ENCODE measurements around the gene GTF3C2.
"Not testable (repeated sequence)": the region's sequence is repeated elsewhere in the genome, so short reads cannot be mapped to it uniquely, and the experiment has no call there.

The GTF3C2 gene

DNA sequence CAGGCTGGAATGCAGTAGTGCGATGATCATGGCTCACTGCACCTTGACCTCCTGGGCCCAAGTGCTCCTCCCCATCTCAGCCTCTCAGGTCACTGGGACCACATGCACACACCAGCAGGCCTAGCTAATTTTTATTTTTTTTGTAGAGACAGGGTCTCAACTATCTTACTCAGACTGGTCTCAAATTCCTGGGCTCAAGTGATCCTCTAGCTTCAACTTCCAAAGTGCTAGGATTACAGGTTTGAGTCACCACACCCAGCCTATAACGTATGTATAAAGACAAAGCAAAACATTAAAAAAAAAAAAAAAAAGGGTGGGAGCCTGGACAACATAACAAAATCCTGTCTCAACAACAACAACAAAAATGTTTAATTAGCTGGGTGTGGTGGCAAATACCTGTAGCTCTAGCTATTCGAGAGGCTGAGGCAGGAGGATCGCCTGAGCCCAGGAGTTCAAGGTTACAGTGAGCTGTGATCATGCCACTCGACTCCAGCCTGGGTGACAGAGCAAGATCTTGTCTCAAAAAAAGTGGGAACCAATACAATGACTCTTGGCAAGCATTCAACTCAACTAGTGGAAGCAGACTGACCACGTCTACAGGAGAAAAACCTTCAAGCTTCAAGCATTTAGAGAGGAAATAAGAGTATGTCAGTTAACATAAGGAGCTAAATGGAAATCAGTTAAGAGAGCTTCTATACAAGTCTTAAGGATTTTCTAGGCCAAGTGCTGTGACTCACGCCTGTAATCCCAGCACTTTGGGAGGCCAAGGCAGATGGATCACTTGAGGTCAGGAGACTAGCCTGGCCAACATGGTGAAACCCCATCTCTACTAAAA lies 2.6 kb downstream of the GTF3C2 start:
- DNase-seq (ENCODE audit: extremely low read depth, insufficient read length) = no peak
- TF ChIP-seq, protein P1, sequence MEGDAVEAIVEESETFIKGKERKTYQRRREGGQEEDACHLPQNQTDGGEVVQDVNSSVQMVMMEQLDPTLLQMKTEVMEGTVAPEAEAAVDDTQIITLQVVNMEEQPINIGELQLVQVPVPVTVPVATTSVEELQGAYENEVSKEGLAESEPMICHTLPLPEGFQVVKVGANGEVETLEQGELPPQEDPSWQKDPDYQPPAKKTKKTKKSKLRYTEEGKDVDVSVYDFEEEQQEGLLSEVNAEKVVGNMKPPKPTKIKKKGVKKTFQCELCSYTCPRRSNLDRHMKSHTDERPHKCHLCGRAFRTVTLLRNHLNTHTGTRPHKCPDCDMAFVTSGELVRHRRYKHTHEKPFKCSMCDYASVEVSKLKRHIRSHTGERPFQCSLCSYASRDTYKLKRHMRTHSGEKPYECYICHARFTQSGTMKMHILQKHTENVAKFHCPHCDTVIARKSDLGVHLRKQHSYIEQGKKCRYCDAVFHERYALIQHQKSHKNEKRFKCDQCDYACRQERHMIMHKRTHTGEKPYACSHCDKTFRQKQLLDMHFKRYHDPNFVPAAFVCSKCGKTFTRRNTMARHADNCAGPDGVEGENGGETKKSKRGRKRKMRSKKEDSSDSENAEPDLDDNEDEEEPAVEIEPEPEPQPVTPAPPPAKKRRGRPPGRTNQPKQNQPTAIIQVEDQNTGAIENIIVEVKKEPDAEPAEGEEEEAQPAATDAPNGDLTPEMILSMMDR (IDR thresholded peaks at IDR 0.05; ENCODE audit: insufficient read depth, low read length, poor library complexity, severe bottlenecking) = no peak
- Histone ChIP-seq H3K27me3 (replicated peaks; ENCODE audit: control insufficient read depth, insufficient read depth, low read length) (no peaks in the 10 kb centered on the region), H3K4me3 (replicated peaks; ENCODE audit: low read depth, low read length) (no peak overlapping the region), H3K36me3 (ENCODE audit: control insufficient read depth, insufficient read depth, low read length) (peaks cover 2% of the 10 kb centered on the region; the same call in 1 of the 2 replicates)

DNA sequence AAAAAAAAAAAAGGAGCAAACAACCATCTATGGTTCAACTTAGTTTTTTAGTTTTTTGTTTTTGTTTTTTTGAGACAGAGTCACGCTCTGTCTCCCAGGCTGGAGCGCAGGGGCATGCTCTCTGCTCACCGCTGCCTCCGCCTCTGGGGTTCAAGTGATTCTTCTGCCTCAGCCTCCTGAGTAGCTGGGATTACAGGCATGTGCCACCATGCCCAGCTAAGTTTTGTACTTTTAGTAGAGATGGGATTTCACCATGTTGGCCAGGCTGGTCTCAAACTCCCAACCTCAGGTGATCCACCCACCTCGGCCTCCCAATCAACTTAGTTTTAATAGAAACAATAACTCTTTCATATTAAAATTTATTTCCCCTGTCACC lies 3.2 kb downstream of the GTF3C2 start:
- not testable (repeated sequence) for DNase-seq (ENCODE audit: extremely low read depth, insufficient read length); H3K36me3 ChIP-seq (ENCODE audit: control insufficient read depth, insufficient read depth, low read length); H3K27me3 ChIP-seq (replicated peaks; ENCODE audit: control insufficient read depth, insufficient read depth, low read length); H3K4me3 ChIP-seq (replicated peaks; ENCODE audit: low read depth, low read length)

DNA sequence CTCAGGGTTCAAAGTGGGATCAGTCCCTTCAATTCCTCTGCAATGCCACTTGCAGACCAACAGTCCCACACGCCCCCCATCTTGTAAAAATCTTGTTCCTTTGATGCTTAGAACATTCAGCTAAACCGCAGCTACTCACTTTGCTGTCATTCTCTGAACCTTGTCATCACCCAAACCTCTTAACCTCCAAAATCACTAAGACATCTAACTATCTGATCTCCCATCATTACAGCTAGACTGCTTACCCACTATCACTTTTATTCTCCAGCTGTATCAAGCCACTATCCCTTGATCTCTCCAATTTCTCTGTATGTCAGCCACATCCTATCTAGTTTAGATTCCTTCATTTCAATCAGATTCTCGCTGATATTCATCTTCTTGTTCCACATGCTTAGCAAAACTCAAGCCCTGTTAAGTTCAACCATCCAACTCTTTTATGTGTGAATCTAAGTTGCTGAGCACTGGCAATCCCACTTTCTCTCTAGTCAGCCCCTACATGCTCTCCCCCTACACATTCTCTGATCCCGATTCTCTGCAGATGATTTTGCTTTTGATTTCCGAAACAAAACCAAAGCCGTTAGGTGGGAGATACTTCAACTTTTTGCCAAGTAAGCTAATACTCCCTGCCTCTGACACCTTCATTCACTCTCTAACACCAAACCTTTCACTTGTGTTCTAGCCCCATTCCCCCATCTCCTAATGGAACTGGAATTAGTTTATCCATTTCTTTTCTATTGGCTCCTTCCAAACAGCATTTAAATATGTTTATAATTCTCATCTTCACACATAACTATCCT lies 4.6 kb downstream of the GTF3C2 start:
- no peak for DNase-seq (ENCODE audit: extremely low read depth, insufficient read length)
- H3K27me3 ChIP-seq (replicated peaks; ENCODE audit: control insufficient read depth, insufficient read depth, low read length) = no peaks in the 10 kb centered on the region
- H3K36me3 ChIP-seq (ENCODE audit: control insufficient read depth, insufficient read depth, low read length) = peaks cover 2% of the 10 kb centered on the region; the same call in 1 of the 2 replicates
- no peak overlapping the region for H3K4me3 ChIP-seq (replicated peaks; ENCODE audit: low read depth, low read length)
- TF ChIP-seq, protein P1 (IDR thresholded peaks at IDR 0.05; ENCODE audit: insufficient read depth, low read length, poor library complexity, severe bottlenecking) = no peak

DNA sequence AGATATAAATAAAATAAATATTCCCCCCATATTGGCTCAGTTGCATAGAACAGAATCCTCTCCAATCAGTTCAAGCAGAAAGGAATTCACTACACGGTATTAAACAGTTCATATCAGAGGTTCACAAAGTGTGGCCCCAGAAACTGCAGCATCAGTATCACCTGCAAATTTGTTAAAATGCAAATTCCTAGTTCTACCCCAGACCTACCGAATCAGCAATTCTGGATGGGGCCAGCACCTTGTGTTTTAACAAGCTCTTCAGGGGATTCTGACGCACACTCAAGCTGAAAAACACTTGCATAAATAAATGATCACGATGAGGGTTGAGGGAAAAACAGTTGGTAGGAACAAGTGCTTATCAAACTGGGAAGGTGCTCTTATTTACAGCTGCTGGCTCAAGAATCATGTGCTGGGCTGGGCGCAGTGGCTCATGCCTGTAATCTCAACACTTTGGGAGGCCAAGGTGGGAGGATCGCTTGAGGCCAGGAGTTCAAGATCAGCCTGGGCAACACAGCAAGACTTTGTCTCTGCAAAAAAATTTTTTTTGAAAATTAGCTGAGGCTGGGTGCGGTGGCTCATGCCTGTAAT lies 6.4 kb downstream of the GTF3C2 start:
- Histone ChIP-seq H3K27me3 (replicated peaks; ENCODE audit: control insufficient read depth, insufficient read depth, low read length) (no peaks in the 10 kb centered on the region), H3K36me3 (ENCODE audit: control insufficient read depth, insufficient read depth, low read length) (peaks cover 2% of the 10 kb centered on the region; the same call in 1 of the 2 replicates), H3K4me3 (replicated peaks; ENCODE audit: low read depth, low read length) (no peak overlapping the region)
- TF ChIP-seq, protein P1 (IDR thresholded peaks at IDR 0.05; ENCODE audit: insufficient read depth, low read length, poor library complexity, severe bottlenecking) = no peak
- DNase-seq (ENCODE audit: extremely low read depth, insufficient read length) = no peak

DNA sequence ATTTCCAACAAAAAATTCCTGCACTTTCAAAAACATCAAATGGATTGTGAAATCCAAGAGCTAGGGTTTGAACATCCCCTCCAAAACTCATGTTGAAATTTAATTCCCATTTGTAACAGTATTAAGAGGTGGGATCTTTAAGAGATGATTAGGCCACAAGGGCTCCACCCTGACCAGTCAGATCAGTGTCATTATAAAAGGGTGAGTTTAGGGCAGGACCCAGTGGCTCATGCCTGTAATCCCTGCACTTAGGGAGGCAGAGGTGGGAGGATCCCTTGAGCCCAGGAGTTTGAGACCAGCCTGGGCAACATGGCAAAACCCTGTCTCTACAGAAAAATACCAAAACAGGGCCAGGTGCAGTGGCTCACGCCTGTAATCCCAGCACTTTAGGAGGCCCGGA lies 8.9 kb downstream of the GTF3C2 start:
- DNase-seq (ENCODE audit: extremely low read depth, insufficient read length) = no peak
- no peaks in the 10 kb centered on the region for H3K27me3 ChIP-seq (replicated peaks; ENCODE audit: control insufficient read depth, insufficient read depth, low read length)
- H3K36me3 ChIP-seq (ENCODE audit: control insufficient read depth, insufficient read depth, low read length) = peaks cover 4% of the 10 kb centered on the region
- H3K4me3 ChIP-seq (replicated peaks; ENCODE audit: low read depth, low read length) = no peak overlapping the region
- TF ChIP-seq, protein P1 (IDR thresholded peaks at IDR 0.05; ENCODE audit: insufficient read depth, low read length, poor library complexity, severe bottlenecking) = no peak

DNA sequence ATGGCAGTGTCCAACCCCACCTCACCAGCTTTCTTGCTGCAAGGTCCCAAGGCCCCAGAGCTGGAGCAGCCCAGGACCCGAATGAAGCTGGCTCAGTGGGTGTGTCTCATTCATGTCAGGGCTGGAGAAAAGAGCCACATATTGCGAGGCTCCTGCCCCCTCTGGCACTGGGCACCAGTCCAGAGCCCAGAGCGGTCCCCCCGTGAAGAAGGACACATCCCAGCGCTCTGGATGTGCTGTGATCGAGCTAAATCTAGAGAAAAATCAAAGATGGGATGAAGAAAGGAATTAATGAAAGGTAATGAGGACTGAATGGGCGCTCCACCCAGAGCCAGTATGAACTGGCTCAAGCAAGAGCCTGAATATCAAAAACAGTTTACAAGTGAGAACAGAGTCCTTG lies 20.4 kb downstream of the GTF3C2 start:
- peaks cover 23% of the 10 kb centered on the region for H3K36me3 ChIP-seq (ENCODE audit: control insufficient read depth, insufficient read depth, low read length)
- TF ChIP-seq, protein P1 (IDR thresholded peaks at IDR 0.05; ENCODE audit: insufficient read depth, low read length, poor library complexity, severe bottlenecking) = no peak
- no peak overlapping the region for H3K4me3 ChIP-seq (replicated peaks; ENCODE audit: low read depth, low read length)
- DNase-seq (ENCODE audit: extremely low read depth, insufficient read length) = no peak
- H3K27me3 ChIP-seq (replicated peaks; ENCODE audit: control insufficient read depth, insufficient read depth, low read length) = no peaks in the 10 kb centered on the region
